HG02798 (cell line): ENCODE measurements around the gene PRKCD.

Experiments
- ATAC-seq: cut with Tn5 transposase; IDR thresholded peaks from one replicate; pipeline ENCODE4 v1.9.1; 2021; ENCODE audit warnings: mild to moderate bottlenecking; ENCODE audit not compliant: unreplicated experiment, poor library complexity

PRKCD gene

GRCh38 chr3:53227993-53228885, 67.2 kb downstream of the PRKCD start:
- no peak for ATAC-seq

GRCh38 chr3:53229171-53229570, 68.2 kb downstream of the PRKCD start:
- no peak for ATAC-seq

- ATAC-seq = no peak
Measured at GRCh38 chr3:53229606-53230005, 68.6 kb downstream of the PRKCD start.

- ATAC-seq = no peak
Measured at GRCh38 chr3:53230041-53230621, 69.1 kb downstream of the PRKCD start.

- ATAC-seq = no peak
Measured at GRCh38 chr3:53230789-53231188, 69.8 kb downstream of the PRKCD start.

- ATAC-seq = no peak
Measured at GRCh38 chr3:53231532-53232511, 70.8 kb downstream of the PRKCD start.

- no peak for ATAC-seq
Measured at GRCh38 chr3:53232641-53233377, 71.8 kb downstream of the PRKCD start.

- ATAC-seq = no peak
Measured at GRCh38 chr3:53234130-53234840, 73.3 kb downstream of the PRKCD start.

GRCh38 chr3:53234841-53235232, 73.8 kb downstream of the PRKCD start:
- no peak for ATAC-seq

GRCh38 chr3:53235545-53235944, 74.5 kb downstream of the PRKCD start:
- ATAC-seq = no peak

- ATAC-seq = no peak
Measured at GRCh38 chr3:53236112-53236841, 75.3 kb downstream of the PRKCD start.

- ATAC-seq = no peak
Measured at GRCh38 chr3:53238051-53238850, 77.2 kb downstream of the PRKCD start.

- ATAC-seq = no peak
Measured at GRCh38 chr3:53238886-53239285, 77.9 kb downstream of the PRKCD start.

- no peak for ATAC-seq
Measured at GRCh38 chr3:53239800-53240199, 78.8 kb downstream of the PRKCD start.

- no peak for ATAC-seq
Measured at GRCh38 chr3:53240989-53241972, 80.3 kb downstream of the PRKCD start.

- no peak for ATAC-seq
Measured at GRCh38 chr3:53242155-53242554, 81.1 kb downstream of the PRKCD start.
